Epithelial cell of esophagus (primary cell): ENCODE measurements around the gene PHF11.

ENCODE experiments used
- DNase-seq: peaks from one replicate; pipeline ENCODE4 v3.0.0; 2010; ENCODE audit warnings: low read depth
- H3K4me3 ChIP-seq: 2 replicates; pipeline ENCODE4 v1.5.1; 2011; ENCODE audit warnings: mild to moderate bottlenecking, low read length, control low read depth
- CTCF ChIP-seq: IDR thresholded peaks from 2 replicates; pipeline ENCODE4 v1.5.1; 2011; ENCODE audit warnings: low read depth, mild to moderate bottlenecking, low read length, control low read depth, inconsistent platforms; ENCODE audit not compliant: insufficient read depth; ENCODE audit errors: missing control alignments

Gene PHF11

GRCh38 chr13:49569993-49570689 lies 74.4 kb downstream of the PHF11 start:
- no peak for TF ChIP-seq CTCF
- no peak overlapping the region for H3K4me3 ChIP-seq
- DNase-seq: peak; percentile 83

GRCh38 chr13:49571299-49572240 lies 75.8 kb downstream of the PHF11 start:
- H3K4me3 ChIP-seq: no peak overlapping the region
- no peak for DNase-seq

More at GRCh38 chr13:49571299-49572240, 75.8 kb downstream of the PHF11 start:
- TF ChIP-seq CTCF: no peak
